Ureter (tissue), 1 donor: ENCODE data around the gene CCDC68. TPM values are rescaled to one million over a fixed set of nuclear protein-coding genes. Genes with fewer than 3 reads are reported as not detected.
"Not testable (repeated sequence)": the region's sequence is repeated elsewhere in the genome, so short reads cannot be mapped to it uniquely, and the experiment has no call there.

Experiments
- DNase-seq: peaks from one replicate; pipeline ENCODE4 v3.0.0-alpha.2; 2020; ENCODE audit warnings: low spot score
- total RNA-seq: library from RNA; stranded (reverse); gene quantifications from one replicate; pipeline ENCODE4 v1.2.4, GENCODE V29; 2023
- donor health status: DM: yes; HTN: yes; CAD: no.

Gene CCDC68
- total RNA-seq, result 16.5 TPM

DNA sequence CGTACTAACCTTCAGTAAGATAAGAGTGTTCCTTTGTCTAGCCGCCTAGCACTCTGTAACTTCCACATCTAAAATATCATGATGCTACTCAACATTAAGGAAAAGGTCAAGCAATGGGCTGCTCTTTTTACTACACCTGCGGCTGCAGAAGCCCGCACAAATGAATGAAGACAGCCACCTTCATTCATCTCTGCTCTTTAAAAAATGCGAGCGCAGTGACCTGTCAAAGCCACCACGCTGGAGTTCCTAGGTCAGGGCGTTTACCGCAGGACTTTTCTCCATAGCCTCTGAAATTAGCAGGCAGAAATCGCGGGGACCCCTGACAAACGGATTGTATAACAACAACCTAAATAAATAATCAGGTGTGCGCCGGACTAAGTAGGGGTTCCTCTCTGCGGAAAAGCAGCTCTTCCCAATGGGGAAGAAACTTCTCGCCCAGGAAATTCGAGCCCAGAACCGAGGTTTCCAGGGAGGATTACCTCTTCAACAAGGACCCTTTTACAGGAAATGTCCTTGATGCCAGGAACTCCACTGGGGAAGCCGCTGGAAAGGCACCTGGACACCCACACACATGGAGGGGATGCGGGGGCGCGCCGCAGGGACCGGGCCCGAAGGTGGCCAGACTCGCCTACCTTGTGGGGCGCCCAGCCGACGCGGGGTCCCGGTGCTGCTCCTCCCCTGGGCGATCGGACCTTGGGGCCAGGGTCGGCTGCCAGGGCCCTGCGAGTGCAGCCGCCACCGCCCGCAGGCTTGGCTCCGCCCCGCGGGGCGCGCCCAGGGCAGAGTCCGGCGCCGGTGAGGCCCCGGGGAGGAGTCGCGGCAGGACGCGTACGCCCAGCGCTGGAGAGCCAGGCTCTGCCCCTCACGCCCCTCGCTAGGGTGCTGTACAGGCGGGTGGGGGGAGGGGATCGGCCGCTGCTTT is at the start of gene CCDC68:
Gene CCDC68, minus strand, starts transcription at position 758 of the 922 bp plus-strand sequence. CDS start 16,670 bp downstream, outside the sequence.
- no peak for DNase-seq

DNA sequence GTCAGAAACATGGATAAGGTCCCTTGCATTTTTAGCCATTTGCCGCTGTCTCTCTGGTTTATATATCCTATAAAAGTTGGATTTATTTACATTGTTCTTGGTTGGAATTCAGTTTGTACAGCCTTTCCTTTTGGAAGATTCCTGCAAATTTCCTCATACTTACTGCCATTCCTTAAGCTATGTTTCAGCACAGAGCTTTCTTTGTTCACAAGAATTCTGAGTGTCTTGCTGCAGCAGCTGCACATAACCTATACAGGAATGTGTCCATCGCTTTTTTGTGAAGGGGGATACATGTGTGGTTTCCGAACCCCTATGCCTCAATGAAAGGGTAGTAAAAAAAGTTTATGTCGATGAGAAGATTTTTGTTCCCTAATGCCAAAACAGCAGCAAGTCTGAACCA is 48.3 kb upstream of the CCDC68 start:
- no peak for DNase-seq

GRCh38 chr18:55003695-55004094 is 44.4 kb upstream of the CCDC68 start:
- no peak for DNase-seq

- no peak for DNase-seq
These were observed 43.0 kb upstream of the CCDC68 start for GRCh38 chr18:55002261-55002660.

GRCh38 chr18:55001394-55002024 is 42.2 kb upstream of the CCDC68 start:
- DNase-seq, result no peak

DNA sequence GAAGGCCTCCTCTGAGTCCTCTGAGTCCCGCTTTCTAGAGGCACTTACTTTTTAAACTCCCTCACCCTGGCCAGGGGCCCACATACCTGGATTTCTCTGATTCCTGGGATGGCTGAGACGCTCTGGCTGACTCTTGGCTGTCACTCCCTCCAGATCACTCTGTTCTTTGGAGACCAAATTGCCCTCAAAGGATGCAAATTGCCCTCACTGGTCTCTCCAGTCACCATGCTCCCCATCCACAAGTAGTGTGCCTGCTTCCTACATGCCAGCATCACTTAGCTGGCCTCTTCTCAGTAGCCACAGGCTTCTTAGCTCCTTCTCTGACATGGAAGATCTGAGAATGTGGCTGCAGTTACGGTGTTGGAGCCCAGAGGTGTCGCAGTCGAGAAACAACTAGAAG is 41.3 kb upstream of the CCDC68 start:
- no peak for DNase-seq

- no peak for DNase-seq
These were observed 39.8 kb upstream of the CCDC68 start for GRCh38 chr18:54999016-54999415.

DNA sequence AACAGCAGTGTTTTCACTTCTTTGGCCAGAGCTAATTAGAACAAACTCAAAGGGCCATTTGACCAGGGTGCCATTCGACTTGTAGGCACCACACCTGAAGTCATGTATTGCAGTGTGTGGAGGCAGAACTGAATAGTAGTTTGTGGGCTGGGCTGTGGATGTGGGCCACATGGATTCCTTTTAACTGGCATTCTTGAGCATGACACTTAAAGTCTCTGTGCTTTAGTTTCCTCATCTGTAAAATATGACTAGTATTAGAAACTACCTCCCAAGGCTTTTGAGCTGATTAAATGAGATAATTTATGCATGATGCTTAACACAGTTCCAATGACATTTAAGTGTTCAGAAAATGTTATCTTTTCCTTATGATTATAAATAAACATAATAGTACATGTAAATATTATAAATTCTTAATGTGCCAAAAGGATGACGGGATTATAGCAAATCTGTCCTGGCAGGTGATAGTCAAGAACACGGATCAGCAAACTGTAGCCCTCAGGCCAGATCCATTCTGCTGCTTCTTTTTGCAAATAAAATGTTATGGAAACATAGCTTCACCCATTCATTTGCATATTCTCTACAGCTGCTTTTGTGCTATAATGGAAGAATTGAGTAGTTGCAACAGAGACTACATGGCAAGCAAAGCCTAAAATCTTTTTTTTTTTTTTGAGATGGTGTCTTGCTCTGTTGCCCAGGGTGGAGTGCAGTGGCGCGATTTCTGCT is 36.3 kb upstream of the CCDC68 start:
- DNase-seq, result no peak

GRCh38 chr18:54991981-54992380 is 32.7 kb upstream of the CCDC68 start:
- DNase-seq, result no peak

DNA sequence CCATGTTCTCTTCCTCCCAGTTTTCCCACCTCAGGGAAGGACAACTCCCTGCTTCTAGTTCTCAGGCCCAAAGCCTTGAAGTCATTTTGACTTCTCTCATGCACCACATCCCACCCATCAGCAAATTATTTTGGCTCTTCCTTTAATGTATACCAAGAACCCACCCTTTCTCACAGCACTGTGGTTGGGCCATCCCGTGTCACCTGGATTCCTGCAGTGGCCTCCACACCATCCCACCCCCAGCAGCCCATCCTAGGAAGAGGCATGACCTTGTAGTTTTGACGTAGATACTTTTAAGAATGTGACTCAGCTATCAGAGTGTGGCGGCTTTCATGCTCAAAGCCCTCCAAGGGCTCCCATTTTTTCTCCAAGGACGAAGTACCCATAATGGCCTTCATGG is 25.6 kb upstream of the CCDC68 start:
- no peak for DNase-seq

DNA sequence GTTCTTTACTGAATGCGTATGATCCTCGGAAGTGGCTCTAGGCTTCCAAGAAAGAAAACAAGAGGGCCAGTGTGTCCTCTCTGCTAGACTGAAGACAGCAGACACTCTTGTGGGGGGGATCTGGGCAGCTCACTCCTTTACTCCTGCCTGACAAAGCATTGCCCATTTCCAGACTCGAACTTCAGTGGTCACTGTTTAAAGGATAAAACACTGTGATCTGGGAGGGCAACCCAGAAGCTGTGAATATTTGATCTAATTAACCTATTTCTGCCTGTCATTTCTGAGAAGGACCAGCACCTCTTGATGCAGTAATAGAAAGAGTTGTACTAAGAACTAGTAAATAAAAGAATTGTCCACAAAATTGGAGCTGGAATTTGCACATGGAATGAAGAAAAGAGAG is 24.5 kb upstream of the CCDC68 start:
- no peak for DNase-seq

GRCh38 chr18:54983041-54983686 is 23.9 kb upstream of the CCDC68 start:
- no peak for DNase-seq

- no peak for DNase-seq
These were observed 21.8 kb upstream of the CCDC68 start for GRCh38 chr18:54981076-54981475.

GRCh38 chr18:54975598-54975997 is 16.3 kb upstream of the CCDC68 start:
- DNase-seq, result no peak

DNA sequence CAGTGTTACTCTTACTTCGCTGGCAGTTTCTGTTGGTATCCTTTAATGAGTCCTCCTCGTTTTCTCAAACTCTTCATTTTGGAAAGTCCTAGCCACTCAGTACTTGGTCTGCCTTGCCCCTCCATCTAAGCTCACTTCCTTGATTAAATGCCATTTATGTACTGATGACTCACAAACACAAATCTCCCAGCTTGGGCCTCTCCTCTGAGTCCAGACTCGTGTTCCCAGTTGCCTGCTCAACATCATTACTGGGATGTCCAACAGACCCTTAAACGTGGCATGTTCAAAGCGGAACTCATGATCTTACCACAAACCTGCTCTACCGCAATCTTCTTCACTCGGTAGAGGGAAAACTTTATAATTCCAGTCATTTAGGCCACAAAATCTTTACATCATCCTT is 13.8 kb upstream of the CCDC68 start:
- no peak for DNase-seq

DNA sequence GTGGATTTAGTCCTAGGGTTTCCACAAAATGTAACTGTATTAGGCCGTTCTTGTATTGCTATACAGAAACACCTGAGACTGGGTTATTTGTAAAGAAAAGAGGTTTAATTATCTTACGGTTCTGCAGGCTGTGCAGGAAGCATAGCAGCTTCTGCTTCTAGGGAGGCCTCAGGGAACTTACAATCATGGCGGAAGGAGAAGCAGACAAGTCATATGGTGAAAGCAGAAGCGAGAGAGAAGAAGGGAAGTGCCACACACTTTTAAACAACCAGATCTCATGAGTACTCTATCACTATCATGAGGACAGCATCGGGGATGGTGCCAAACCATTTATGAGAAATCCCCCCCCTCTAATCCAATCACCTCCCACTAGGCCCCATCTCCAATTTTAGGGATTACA is 9.5 kb upstream of the CCDC68 start:
- DNase-seq, result no peak

GRCh38 chr18:54968237-54968636 is 9.0 kb upstream of the CCDC68 start:
- DNase-seq, result not testable (repeated sequence)

DNA sequence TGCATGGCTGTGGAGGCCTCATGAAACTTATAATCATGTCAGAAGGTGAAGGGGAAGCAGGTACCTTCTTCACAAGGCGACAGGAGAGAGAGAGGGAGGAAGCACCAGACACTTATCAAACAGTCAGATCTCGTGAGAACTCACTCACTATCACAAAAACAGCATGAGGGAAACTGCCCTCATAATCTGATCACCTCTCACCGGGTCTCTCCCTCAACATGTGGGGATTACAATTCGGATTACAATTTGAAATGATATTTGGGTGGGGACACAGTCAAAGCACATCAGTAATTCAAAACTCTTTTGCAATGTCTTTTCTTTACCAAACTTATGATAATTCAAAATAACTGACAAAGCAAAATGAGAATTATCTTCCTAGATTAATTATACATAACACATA is 8.5 kb upstream of the CCDC68 start:
- no peak for DNase-seq

- no peak for DNase-seq
These were observed 5.5 kb upstream of the CCDC68 start for GRCh38 chr18:54964741-54965140.

DNA sequence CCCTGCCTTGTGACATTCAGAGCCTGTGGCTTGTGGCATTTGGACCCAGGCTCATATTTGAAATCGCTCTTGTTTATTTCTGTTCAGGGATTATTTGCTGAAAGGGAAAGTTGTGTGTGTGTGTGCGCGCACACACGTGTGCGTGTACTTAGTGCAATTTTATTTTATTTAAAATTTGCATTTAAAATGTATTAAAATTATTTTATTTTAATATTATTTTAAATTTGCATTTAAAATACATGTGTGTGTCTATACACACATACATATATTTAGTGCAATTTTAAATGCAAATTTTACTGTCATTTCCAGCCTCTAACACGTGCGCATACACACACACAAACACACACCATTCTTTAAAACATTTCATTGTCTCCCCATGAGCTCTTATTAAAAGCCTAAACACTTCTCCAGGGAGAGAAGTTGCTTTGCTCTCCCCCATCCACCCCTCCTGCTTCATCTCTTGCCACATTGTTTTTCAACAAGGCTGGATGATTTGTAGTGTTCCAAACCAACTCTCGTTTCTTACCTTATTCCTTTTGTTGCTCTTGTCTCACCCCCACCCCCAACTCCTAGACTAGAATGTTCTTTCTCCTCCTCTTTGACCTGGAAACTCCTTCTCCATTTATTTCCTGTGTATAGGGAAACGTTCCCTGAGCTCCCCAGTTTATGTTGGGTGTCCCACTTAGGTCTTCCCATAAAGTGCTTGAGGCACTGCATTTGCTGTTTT is 3.8 kb upstream of the CCDC68 start:
- no peak for DNase-seq

GRCh38 chr18:54961868-54962267 is 2.6 kb upstream of the CCDC68 start:
- no peak for DNase-seq
